HepG2 (cell line): ENCODE results near the gene RPL3. TPM values are rescaled to one million over a fixed set of nuclear protein-coding genes. Genes with fewer than 3 reads are reported as not detected.

Source experiments
- BORCS8-MEF2B ChIP-seq: sonication (generic); formaldehyde crosslinking; IDR thresholded peaks from 2 replicates; pipeline ENCODE4 v1.8.0; 2022; ENCODE audit warnings: mild to moderate bottlenecking, missing genetic modification reagents
- ELF1 ChIP-seq: sonication (generic); formaldehyde crosslinking; IDR thresholded peaks from 2 replicates; pipeline ENCODE4 v1.4.0; 2020; ENCODE audit warnings: missing genetic modification reagents
- FOSL2 ChIP-seq: sonication (generic); formaldehyde crosslinking; IDR thresholded peaks from 2 replicates; pipeline ENCODE4 v1.4.0; 2020; ENCODE audit warnings: missing genetic modification reagents
- KLF6 ChIP-seq: IDR thresholded peaks from 2 replicates; pipeline ENCODE4 v1.8.0; 2016; ENCODE audit warnings: missing biosample characterization, missing genetic modification reagents
- MED1 ChIP-seq: sonication (generic); formaldehyde crosslinking; IDR thresholded peaks from 2 replicates; pipeline ENCODE4 v1.4.0; 2020; ENCODE audit warnings: missing genetic modification reagents
- PATZ1 ChIP-seq: sonication (generic); formaldehyde crosslinking; IDR thresholded peaks from 2 replicates; pipeline ENCODE4 v1.4.0; 2020; ENCODE audit warnings: missing genetic modification reagents
- RFX3 ChIP-seq: IDR thresholded peaks from 2 replicates; pipeline ENCODE4 v1.6.1; 2016; ENCODE audit warnings: missing biosample characterization, missing genetic modification reagents
- SALL2 ChIP-seq: sonication (generic); formaldehyde crosslinking; IDR thresholded peaks from 2 replicates; pipeline ENCODE4 v1.8.1; 2023; ENCODE audit warnings: mild to moderate bottlenecking, missing genetic modification reagents, inconsistent platforms
- SIN3B ChIP-seq: fragments of 150-350 bp; IDR thresholded peaks from 2 replicates; pipeline ENCODE4 v1.6.1; 2014; ENCODE audit warnings: low read length
- SIX4 ChIP-seq: sonication (generic); formaldehyde crosslinking; IDR thresholded peaks from 2 replicates; pipeline ENCODE4 v1.4.0; 2020; ENCODE audit warnings: missing genetic modification reagents
- TRIM24 ChIP-seq: sonication (generic); formaldehyde crosslinking; IDR thresholded peaks from 2 replicates; pipeline ENCODE4 v1.8.0; 2022; ENCODE audit warnings: mild to moderate bottlenecking, missing genetic modification reagents
- ZFP1 ChIP-seq: IDR thresholded peaks from 2 replicates; pipeline ENCODE4 v1.6.1; 2016
- ZNF121 ChIP-seq: sonication (generic); formaldehyde crosslinking; IDR thresholded peaks from 2 replicates; pipeline ENCODE4 v1.5.0; 2020; ENCODE audit warnings: mild to moderate bottlenecking, missing genetic modification reagents
- ZNF124 ChIP-seq: sonication (generic); formaldehyde crosslinking; IDR thresholded peaks from 2 replicates; pipeline ENCODE4 v1.4.0; 2020; ENCODE audit warnings: missing genetic modification reagents
- ZNF263 ChIP-seq: sonication (generic); formaldehyde crosslinking; IDR thresholded peaks from 2 replicates; pipeline ENCODE4 v1.4.0; 2020; ENCODE audit warnings: missing genetic modification reagents
- ZNF274 ChIP-seq: sonication (generic); formaldehyde crosslinking; IDR thresholded peaks from 2 replicates; pipeline ENCODE4 v1.5.1; 2020; ENCODE audit warnings: mild to moderate bottlenecking, missing genetic modification reagents
- ZNF331 ChIP-seq: sonication (generic); formaldehyde crosslinking; IDR thresholded peaks from 2 replicates; pipeline ENCODE4 v1.4.0; 2020; ENCODE audit warnings: missing genetic modification reagents
- ZNF414 ChIP-seq: sonication (generic); formaldehyde crosslinking; IDR thresholded peaks from 2 replicates; pipeline ENCODE4 v1.5.0; 2020; ENCODE audit warnings: missing genetic modification reagents
- ZNF460 ChIP-seq: sonication (generic); formaldehyde crosslinking; IDR thresholded peaks from 2 replicates; pipeline ENCODE4 v1.5.1; 2020; ENCODE audit warnings: missing genetic modification reagents, mild to moderate bottlenecking, borderline replicate concordance
- ZNF737 ChIP-seq: sonication (generic); formaldehyde crosslinking; IDR thresholded peaks from 2 replicates; pipeline ENCODE4 v1.5.0; 2020; ENCODE audit warnings: missing genetic modification reagents, mild to moderate bottlenecking, borderline replicate concordance
- ZNF75D ChIP-seq: sonication (generic); formaldehyde crosslinking; IDR thresholded peaks from 2 replicates; pipeline ENCODE4 v1.8.1; 2023; ENCODE audit warnings: missing genetic modification reagents, mild to moderate bottlenecking, borderline replicate concordance
- polyA plus RNA-seq, 8 experiments: library from polyadenylated mRNA; depleted of rRNA in 3 of 8; stranded (reverse) in 7 of 8; unstranded in 1 of 8; fragments of >200 nt; fragmentation: Illumina TruSeq in 4 of 8; extraction: Trizol in 4 of 8; gene quantifications; 2 replicates each; pipeline versions ENCODE4 v1.2.1 to v1.2.3, GENCODE V29; 2011 to 2016; ENCODE audit warnings: low read depth in 4 of 8, missing spikeins in 1 of 8, mixed read lengths in 1 of 8; ENCODE audit not compliant: insufficient read depth in 1 of 8
- total RNA-seq, 5 experiments: library from RNA; depleted of rRNA; stranded (reverse); fragments of >200 nt; fragmentation: Illumina TruSeq; extraction: Trizol; gene quantifications; 2 replicates each; pipeline ENCODE4 v1.2.3, GENCODE V29; 2016; ENCODE audit warnings: low read depth in 1 of 5
- TF ChIP-seq, protein P1 (sequence below): sonication (generic); formaldehyde crosslinking; IDR thresholded peaks from 2 replicates; pipeline ENCODE4 v1.8.0; 2022; ENCODE audit warnings: missing genetic modification reagents, mild to moderate bottlenecking, borderline replicate concordance
- TF ChIP-seq, protein P2 (sequence below): sonication (generic); formaldehyde crosslinking; IDR thresholded peaks from 2 replicates; pipeline ENCODE4 v1.4.0; 2020; ENCODE audit warnings: missing genetic modification reagents
- TF ChIP-seq, protein P3 (sequence below): sonication (generic); formaldehyde crosslinking; IDR thresholded peaks from 2 replicates; pipeline ENCODE4 v1.5.1; 2020; ENCODE audit warnings: mild to moderate bottlenecking, missing genetic modification reagents, moderate library complexity

RPL3 gene
- total and polyA plus RNA-seq, 2 of the 13 experiments (the other 11 are each of a cell fraction or from before 2014, with no cell fraction given), result 1,051 to 3,279 TPM

DNA sequence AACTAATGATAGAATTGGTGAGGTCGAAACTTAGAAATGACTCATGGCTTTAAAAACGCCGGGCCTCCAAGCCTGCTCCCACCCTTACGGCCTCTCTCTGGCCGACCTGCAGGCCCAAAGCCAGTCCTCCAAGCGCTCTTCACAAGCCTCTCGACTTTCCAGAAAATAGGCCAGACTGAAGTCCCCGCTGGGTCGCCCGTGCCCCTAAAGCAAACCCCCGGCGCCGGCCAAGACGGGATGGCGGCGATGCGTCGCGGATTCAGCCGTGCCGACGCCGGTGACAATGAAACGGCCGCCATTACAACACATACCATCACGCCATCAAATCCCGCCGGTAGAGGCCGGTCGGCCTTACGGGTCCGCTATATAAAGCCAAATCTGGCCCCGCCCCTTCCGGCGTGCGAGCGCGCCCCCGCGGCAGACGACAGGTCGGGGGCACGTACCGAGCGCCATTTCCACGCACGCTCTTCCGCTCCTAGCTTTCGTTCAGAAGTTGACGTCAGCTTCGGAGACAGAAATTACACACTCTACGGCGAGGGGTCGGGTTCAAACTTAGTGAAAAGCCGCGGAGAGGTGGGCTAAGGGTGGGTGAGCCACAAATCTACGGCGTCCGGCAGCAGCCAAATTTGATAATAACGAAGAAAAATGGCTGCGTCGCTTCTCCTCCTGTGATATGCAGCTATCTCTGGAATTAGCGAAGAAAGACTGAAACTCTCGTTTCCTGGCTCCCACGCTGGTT is at the start of gene RPL3 (continued):
- TF ChIP-seq, protein P1, sequence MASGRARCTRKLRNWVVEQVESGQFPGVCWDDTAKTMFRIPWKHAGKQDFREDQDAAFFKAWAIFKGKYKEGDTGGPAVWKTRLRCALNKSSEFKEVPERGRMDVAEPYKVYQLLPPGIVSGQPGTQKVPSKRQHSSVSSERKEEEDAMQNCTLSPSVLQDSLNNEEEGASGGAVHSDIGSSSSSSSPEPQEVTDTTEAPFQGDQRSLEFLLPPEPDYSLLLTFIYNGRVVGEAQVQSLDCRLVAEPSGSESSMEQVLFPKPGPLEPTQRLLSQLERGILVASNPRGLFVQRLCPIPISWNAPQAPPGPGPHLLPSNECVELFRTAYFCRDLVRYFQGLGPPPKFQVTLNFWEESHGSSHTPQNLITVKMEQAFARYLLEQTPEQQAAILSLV (CRISPR knock-in tag), result no peak; the same call in 1 of the 2 replicates
- TF ChIP-seq ZFP1 (CRISPR knock-in tag) (peak; percentile 36; the same call in 1 of the 2 replicates), ZNF737 (CRISPR knock-in tag) (peak; percentile 61; the same call in 1 of the 2 replicates), SIX4 (0 out of 2 replicates have a peak, but pooled peaks have one; percentile 30), BORCS8-MEF2B (CRISPR knock-in tag) (peak; percentile 65), FOSL2 (CRISPR knock-in tag) (peak; percentile 75), ZNF331 (peak; percentile 60; the same call in 1 of the 2 replicates), ZNF124 (CRISPR knock-in tag) (peak; percentile 83), ELF1 (CRISPR knock-in tag) (peak; percentile 90), ZNF414 (no peak), SIN3B (peak; percentile 32; the same call in 1 of the 2 replicates), TRIM24 (CRISPR knock-in tag) (no peak), ZNF274 (CRISPR knock-in tag) (no peak; the same call in 1 of the 2 replicates), ZNF263 (CRISPR knock-in tag) (peak; percentile 46; the same call in 1 of the 2 replicates), MED1 (CRISPR knock-in tag) (peak; percentile 87), ZNF460 (CRISPR knock-in tag) (peak; percentile 6; the same call in 1 of the 2 replicates), ZNF121 (CRISPR knock-in tag) (no peak), SALL2 (peak; percentile 46; the same call in 1 of the 2 replicates), PATZ1 (CRISPR knock-in tag) (peak; percentile 82), ZNF75D (CRISPR knock-in tag) (no peak), RFX3 (CRISPR knock-in tag) (no peak), KLF6 (peak; percentile 78)
- TF ChIP-seq, protein P2, sequence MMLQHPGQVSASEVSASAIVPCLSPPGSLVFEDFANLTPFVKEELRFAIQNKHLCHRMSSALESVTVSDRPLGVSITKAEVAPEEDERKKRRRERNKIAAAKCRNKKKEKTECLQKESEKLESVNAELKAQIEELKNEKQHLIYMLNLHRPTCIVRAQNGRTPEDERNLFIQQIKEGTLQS (CRISPR knock-in tag), result peak; percentile 51
- TF ChIP-seq, protein P3, sequence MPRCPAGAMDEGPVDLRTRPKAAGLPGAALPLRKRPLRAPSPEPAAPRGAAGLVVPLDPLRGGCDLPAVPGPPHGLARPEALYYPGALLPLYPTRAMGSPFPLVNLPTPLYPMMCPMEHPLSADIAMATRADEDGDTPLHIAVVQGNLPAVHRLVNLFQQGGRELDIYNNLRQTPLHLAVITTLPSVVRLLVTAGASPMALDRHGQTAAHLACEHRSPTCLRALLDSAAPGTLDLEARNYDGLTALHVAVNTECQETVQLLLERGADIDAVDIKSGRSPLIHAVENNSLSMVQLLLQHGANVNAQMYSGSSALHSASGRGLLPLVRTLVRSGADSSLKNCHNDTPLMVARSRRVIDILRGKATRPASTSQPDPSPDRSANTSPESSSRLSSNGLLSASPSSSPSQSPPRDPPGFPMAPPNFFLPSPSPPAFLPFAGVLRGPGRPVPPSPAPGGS (CRISPR knock-in tag), result peak; percentile 77
